Measurements from ENCODE around the gene CLSTN2.

GRCh38 chr3:140359233-140359995 lies 424.4 kb downstream of the CLSTN2 start:
- TF ChIP-seq CTCF (IDR thresholded peaks at IDR 0.05) (no peak), POLR2A (IDR thresholded peaks at IDR 0.05) (no peak)
